Measurements from ENCODE around the gene WBP4.
"Not testable (repeated sequence)": the region's sequence is repeated elsewhere in the genome, so short reads cannot be mapped to it uniquely, and the experiment has no call there.

Gene WBP4

GRCh38 chr13:41085961-41086585 lies 24.8 kb downstream of the WBP4 start:
- no peak for DNase-seq (ENCODE audit: low read depth)

DNA sequence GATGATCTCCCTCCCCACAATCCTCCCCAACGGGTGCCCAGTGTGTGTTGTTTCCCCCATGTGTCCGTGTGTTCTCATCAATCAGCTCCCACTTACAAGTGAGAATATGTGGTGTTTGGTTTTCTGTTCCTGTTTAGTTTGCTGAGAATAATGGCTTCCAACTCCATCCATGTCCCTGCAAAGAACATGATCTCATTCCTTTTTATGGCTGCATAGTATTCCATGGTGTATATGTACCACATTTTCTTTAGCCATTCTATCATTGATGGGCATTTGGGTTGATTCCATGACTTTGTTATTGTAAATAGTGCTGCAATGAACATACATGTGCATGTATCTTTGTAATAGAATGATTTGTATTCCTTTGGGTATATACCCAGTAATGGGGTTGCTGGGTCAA lies 34.4 kb downstream of the WBP4 start:
- DNase-seq (ENCODE audit: low read depth): not testable (repeated sequence)

DNA sequence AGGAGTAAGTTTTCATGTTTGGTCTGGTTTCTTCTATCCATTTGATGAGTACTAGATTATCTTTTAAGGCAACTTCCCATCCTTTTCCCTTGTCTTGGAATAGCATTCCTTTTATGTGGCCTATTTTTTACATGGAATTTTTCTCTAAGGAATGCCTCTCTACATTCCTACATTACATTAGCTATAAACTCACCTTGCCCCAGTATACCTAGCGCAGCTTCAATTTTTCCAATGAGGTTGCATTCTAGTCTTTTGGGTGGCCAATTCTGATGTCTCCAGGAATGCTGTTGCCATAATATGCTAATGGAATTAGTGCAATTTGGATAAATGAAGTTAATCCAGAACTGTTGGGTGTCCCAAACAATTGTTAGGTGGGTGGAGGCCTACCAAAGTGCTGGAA lies 37.5 kb downstream of the WBP4 start:
- DNase-seq (ENCODE audit: low read depth): no peak

DNA sequence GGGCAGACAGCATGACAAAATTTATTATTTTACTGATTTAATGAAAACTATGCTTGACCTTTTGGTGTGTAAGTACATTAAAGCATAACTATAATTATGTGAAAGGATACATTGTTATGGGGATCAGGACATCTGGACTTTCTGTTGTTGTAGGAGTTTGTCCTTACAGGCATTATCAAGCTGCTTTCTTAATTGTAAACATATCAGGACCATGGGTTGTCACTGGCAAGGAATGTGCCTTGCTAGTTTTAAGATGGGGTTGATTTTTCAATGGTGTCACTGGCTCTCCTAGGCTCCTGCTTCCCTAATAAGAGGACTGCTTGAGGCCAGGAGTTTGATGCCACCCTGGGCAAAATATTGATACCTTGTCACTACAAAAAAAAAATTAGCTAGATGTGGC lies 38.7 kb downstream of the WBP4 start:
- DNase-seq (ENCODE audit: low read depth): no peak

DNA sequence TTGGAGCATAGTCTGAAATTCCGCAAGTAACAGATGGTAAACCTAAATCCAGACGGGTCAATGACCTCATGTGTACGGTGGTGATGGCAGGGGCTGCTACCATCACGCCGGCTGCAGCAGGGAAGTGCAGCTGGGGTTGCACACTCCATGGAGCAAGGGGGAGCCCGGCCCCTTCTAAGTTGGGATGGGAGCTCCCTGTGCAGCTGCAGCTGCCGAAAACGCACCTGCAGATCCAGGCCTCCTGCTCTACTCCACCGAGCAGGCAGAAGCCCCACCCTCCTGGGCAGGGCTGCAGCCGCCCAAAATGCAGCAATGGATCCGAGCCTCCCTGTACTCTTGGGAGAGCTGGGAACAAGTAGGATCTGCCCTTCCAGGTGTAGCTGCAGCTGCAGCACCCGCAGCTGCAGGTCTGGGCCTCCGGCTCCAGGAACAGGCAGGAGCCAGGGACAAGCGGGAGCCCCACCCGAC lies 45.8 kb downstream of the WBP4 start:
- DNase-seq (ENCODE audit: low read depth): no peak

DNA sequence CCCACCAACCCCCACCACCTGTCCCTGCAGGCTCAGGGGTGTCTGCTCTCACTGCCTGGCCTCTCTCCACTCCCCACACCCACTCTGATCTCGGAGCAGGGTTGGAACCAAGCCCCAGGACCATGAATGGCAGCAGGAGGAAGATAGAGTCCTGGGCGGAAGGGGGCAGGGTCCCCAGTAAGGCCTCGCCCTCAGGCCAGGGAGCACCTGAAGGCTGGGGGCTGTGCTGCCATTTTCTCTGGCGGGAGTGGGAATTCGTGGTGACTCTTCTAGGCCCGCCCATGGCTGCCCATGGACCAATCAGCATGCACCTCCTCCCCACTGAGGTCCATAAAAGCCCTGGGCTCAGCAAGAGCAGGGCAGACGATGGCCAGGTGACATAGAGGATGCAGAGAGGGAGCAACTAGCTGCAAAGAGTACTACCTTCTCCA lies 46.3 kb downstream of the WBP4 start:
- DNase-seq (ENCODE audit: low read depth): no peak

DNA sequence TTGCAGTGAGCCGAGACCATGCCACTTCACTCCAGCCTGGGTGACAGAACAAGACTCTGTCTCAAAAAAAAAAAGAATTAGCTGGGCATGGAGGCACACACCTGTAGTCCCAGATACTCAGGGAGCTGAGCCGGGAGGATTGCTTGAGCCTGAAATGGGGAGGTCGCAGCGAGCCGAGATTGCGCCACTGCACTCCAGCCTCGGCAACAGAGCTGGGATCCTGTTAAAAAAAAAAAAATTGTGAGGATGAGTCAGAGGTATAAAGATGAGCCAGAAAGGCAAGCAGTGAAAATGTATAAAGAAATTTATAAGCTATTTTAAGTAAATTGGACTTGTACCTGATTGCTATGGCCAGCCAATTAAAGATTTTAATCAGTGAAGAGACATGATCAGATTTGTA lies 50.1 kb downstream of the WBP4 start:
- peak; percentile 9 for DNase-seq (ENCODE audit: low read depth)

DNA sequence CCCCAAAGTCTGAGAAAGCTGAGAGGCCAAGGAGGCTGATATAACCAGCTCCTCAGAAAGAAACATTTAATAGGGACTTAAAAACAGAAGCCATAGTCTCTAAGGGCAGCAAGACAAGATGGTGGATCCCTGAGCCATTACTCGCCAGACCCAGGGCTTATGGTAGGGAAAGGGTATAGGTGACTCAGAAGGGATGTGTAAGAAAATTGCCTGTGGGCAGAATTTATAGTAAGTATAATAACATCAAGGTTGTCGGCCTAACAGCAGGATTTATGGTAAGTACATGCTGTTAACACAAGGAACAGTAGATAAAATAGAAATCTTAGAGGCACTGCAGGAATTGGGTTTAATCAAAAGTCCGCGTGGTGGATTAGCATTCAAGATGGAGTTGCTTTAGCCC lies 56.6 kb downstream of the WBP4 start:
- DNase-seq (ENCODE audit: low read depth): no peak

- DNase-seq (ENCODE audit: low read depth): no peak
These were observed 61.5 kb downstream of the WBP4 start for GRCh38 chr13:41122838-41123237.

GRCh38 chr13:41127701-41128100 lies 66.4 kb downstream of the WBP4 start:
- no peak for DNase-seq (ENCODE audit: low read depth)

DNA sequence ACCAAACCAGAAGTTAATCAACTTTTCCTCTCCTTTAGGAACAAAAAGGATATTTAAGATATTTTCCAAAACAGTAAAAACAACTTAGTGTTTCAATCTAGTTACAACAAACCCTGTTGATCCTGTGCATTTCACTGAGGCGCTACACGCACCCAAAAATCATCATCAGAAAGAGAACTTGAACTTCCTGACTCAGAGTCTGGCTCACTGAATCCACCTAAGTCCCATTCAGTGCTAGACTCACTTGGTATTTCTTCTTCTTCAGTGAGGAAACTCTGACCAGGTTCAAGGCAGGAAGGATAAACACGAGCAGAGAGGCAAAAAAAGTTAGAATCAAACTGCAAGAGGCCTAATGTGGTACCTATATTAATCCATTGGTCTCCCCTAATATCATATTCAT lies 69.0 kb downstream of the WBP4 start:
- no peak for DNase-seq (ENCODE audit: low read depth)

DNA sequence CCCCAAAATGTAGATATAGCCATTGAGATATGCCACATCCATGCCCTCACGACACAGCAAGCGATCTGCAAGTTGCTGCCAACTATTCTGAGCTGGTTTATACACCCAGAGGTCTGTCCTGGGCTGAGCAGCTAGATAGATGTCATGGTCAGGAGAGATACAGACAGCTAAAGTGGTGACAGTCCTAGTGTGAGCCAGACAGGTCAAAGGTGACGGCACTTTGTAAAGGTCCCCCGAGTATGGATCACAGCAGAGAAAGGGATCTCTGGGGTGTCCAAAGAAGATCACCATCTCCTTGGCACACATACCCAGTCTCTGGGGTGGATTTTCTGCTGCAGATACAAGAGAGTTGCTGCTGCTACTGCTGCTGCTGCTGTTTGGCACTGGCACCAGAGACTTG lies 69.9 kb downstream of the WBP4 start:
- not testable (repeated sequence) for DNase-seq (ENCODE audit: low read depth)

DNA sequence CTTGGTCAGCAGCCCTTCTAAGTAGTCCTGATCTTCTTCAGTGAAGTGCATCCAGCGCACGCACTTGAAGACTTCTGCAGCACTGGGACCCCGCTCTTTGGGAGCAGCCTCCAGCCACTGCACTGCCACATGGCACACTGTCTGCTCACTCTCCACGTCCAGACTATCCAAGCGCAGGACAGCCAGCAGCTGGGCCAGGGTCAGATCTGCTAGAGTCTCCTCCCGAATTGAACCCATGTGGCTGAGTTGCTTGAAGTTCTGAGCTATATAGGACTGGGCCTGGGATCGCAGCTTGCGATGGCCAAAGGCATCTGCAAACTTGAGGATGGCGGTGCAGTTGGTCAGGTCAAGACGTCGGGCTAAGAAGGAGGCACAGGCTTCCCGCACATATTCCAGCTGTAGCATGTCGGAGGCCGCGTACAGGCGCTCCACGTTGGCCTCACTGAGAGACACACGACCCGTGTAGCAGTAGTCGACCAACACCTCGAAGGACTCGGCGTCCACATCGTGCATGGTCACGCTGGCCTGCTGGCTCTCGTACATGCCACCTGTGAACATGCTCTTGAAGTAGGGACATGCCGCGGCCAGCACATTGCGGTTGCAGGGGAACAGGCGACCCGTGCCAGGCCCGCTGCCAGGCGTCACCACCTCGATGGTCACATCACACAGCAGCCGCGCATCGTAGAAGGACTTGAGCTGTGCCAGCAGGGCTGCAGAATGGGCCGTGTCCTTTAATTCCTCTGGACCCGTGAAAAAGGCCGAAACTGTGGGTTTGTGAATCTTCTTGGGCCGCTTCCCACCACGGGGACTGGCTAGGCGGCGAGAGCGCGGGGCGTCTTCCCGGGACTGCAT lies 70.6 kb downstream of the WBP4 start:
- not testable (repeated sequence) for DNase-seq (ENCODE audit: low read depth)

- DNase-seq (ENCODE audit: low read depth): peak; percentile 97
These were observed 71.3 kb downstream of the WBP4 start, which contains the start of gene KBTBD6 for GRCh38 chr13:41132512-41133152. KBTBD6 (minus strand) TSS chr13:41132802; CDS start chr13:41132511, 291 bp downstream.
